ENCODE results near the gene TMEM183A.

Gene TMEM183A

DNA sequence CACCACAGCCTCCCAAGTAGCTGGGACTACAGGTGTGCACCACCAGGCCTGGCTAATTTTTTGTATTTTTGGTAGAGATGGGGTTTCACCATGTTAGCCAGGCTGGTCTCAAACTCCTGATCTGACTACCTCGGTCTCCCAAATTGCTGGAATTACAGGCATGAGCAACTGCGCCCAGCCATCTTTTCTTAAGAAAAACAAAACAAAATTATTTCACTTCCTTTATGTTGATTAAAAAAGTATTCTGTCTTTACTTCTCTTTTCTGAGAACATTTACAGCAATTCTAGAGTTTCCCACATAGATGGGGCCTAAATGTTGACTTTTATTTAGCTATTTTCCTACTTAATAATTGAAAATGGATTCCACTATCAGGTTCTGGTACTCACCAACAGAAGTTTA lies 17.3 kb upstream of the TMEM183A start:
- H3K4me3 ChIP-seq (ENCODE audit: low read depth, low read length): no peak overlapping the region
- TF ChIP-seq, protein P1, sequence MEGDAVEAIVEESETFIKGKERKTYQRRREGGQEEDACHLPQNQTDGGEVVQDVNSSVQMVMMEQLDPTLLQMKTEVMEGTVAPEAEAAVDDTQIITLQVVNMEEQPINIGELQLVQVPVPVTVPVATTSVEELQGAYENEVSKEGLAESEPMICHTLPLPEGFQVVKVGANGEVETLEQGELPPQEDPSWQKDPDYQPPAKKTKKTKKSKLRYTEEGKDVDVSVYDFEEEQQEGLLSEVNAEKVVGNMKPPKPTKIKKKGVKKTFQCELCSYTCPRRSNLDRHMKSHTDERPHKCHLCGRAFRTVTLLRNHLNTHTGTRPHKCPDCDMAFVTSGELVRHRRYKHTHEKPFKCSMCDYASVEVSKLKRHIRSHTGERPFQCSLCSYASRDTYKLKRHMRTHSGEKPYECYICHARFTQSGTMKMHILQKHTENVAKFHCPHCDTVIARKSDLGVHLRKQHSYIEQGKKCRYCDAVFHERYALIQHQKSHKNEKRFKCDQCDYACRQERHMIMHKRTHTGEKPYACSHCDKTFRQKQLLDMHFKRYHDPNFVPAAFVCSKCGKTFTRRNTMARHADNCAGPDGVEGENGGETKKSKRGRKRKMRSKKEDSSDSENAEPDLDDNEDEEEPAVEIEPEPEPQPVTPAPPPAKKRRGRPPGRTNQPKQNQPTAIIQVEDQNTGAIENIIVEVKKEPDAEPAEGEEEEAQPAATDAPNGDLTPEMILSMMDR (IDR thresholded peaks at IDR 0.05; ENCODE audit: borderline replicate concordance, insufficient read depth, low read depth, low read length): no peak

DNA sequence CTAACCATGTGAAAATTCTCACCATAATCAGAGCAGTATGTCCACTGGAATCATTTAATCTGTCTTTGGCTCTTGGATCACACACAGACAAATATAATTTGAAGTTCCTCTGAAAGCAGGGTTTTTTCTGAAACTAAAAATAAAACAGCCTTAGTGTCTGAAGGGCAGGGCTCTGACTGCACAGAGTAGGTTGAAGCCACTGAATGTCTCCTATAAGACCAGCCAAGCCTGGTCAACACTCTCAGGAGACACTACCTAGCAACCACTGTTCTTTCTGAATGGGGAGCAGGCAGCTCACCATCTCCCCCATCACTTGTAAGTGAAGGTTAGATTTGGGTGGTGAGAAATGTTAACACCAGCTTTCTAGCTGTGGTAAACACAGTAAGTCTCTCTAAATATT lies 16.1 kb upstream of the TMEM183A start:
- H3K4me3 ChIP-seq (ENCODE audit: low read depth, low read length): no peak overlapping the region
- TF ChIP-seq, protein P1 (IDR thresholded peaks at IDR 0.05; ENCODE audit: borderline replicate concordance, insufficient read depth, low read depth, low read length): no peak

DNA sequence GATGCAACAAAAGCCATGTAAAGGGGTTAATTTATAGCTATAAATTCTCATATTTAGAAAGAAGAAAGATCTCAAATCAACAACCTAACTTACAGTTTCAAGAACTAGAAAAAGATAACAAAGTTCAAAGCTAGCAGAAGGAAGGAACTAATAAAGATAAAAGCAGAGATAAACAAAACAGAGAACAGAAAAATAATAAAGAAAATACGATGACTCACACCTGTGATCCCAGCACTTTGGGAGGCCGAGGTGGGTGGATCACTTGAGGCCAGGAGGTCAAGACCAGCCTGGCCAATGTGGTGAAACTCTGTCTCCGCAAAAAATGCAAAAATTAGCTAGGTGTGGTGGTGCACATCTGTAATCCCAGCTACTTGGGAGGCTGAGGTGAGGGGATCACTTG lies 12.4 kb upstream of the TMEM183A start:
- no peak overlapping the region for H3K4me3 ChIP-seq (ENCODE audit: low read depth, low read length)
- TF ChIP-seq, protein P1 (IDR thresholded peaks at IDR 0.05; ENCODE audit: borderline replicate concordance, insufficient read depth, low read depth, low read length): no peak

DNA sequence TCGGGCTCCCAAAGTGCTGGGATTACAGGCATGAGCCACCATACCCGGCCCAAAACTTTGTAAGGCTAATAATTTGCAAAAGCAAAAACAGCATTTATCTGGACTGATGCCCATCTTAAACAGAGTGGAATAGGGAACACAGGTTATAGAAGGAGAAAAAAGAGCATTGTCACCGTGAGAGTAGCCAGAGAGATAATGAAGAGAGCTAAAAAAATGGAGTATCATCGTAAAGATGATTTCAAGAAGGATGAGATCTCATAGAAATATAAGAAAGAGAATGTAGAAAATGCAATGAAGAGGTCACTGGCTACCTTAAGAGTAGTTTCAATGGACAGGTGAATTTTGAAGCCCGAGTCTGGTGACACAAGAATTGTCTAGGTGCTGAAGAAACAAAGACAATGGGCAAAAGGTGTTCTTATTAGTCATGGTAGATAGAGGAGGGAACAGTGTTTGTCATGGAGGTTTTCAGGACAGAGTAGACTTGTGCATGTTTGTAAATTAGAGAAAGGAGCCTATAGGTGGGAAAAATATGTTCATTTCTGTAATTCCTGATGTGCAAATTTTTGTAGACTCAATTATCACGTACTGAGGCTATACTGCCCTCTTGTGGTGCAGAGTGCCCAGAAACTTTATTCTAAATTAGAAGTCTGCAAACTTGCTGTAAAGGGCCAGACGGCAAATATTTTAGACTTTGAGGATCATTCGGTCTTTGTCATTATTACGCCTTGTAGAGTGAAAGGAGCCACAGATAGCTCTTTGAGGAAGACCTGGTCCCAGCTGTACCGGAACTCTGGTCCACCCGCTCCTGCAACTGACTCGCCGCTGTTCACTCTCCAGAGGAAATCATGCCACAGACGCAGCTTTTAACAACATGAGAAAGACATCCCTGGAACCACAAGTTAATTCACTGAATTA lies 8.1 kb upstream of the TMEM183A start:
- TF ChIP-seq, protein P1 (IDR thresholded peaks at IDR 0.05; ENCODE audit: borderline replicate concordance, insufficient read depth, low read depth, low read length): peak; percentile 45; the same call in 1 of the 2 replicates
- H3K4me3 ChIP-seq (ENCODE audit: low read depth, low read length): no peak overlapping the region

DNA sequence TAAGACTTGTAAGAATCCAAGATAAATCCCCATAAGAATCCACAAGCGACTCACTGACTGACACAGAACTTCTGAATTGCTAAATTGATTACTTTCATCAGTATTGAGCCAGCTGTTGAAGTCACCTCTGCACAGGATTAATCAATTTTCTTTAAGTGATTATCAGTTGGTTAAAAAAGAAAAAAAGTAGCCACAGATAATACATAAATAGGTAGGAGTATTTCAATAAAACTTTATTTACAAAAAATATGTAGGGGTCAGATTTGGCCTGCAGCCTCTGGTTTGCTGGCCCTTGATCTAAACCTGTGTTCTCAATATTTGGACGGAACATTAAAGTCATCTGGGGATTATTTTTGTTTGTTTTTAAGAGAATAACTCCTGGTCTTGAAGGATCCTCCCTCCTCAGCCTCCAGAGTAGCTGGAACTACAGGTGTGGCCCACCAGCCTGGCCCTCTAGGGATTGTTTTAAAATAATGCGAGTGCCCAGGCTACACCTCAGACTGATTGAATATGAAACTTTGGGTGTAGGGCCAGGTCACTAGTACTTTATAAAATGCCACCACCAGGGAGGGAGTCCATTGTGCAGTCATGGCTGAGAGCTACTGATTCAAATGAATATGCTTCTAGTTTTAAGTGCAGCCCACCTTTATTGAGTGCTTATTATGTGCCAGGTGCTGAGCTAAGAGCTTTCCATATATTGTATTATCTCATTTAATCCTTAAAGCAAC lies 6.8 kb upstream of the TMEM183A start:
- TF ChIP-seq, protein P1 (IDR thresholded peaks at IDR 0.05; ENCODE audit: borderline replicate concordance, insufficient read depth, low read depth, low read length): no peak
- no peak overlapping the region for H3K4me3 ChIP-seq (ENCODE audit: low read depth, low read length)

DNA sequence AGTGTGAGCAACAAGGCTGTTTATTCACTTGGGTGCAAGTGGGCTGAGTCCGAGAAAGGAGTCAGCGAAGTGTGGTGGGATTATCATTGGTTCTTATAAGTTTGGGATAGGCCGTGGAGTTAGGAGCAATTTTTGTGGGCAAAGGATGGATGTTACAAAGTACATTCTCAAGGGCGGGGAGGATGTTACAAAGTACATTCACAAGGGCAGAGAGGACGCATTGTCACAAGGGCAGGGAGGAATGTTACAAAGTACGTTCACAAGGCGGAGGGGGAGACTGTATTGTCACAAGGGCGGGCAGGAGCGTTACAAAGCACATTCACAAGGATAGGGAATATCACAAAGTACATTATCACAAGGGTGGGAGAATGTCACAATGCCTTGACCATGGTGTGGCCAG lies 5.2 kb upstream of the TMEM183A start:
- H3K4me3 ChIP-seq (ENCODE audit: low read depth, low read length): no peak overlapping the region
- TF ChIP-seq, protein P1 (IDR thresholded peaks at IDR 0.05; ENCODE audit: borderline replicate concordance, insufficient read depth, low read depth, low read length): no peak

Data from GM12875 (cell line).